SK-N-SH (cell line): ENCODE results near the gene SLFN11. TPM values are rescaled to one million over a fixed set of nuclear protein-coding genes. Genes with fewer than 3 reads are reported as not detected.

Source experiments
- CTCF ChIA-PET: fragments of 300-600, 350-600 bp; formaldehyde crosslinking; extraction: SDS; loops from one replicate; lab custom pipeline; 2021; lab: Yijun Ruan, JAX
- POLR2A ChIA-PET: fragments of 350-600 bp; sonication (Branson Sonifier 250); formaldehyde crosslinking; extraction: SDS; loops from one replicate; lab custom pipeline; 2020; ENCODE audit warnings: antibody characterized with exemption, inconsistent platforms; lab: Yijun Ruan, JAX
- DNase-seq: peaks from one replicate; pipeline ENCODE4 v3.0.0; 2012
- H2AFZ ChIP-seq: fragments of 200-600 bp; sonication (generic); 2 replicates; pipeline ENCODE4 v1.8.1; 2016; ENCODE audit warnings: antibody characterized with exemption, mild to moderate bottlenecking, low read depth
- H3F3A ChIP-seq: fragments of 200-600 bp; sonication (generic); replicated peaks from 2 replicates; pipeline ENCODE3; 2016; ENCODE audit warnings: antibody characterized with exemption, mild to moderate bottlenecking; ENCODE audit not compliant: insufficient read depth
- H3K27ac ChIP-seq, 2 experiments: fragments of 200-500 bp in 1 of 2; fragments of 200-600 bp in 1 of 2; sonication (Bioruptor generic) in 1 of 2; sonication (generic), shearing (Covaris generic) in 1 of 2; 2 replicates each; pipeline versions ENCODE4 v1.5.1 to v1.6.1; 2014 to 2016; ENCODE audit warnings: low read depth in 2 of 2, inconsistent platforms in 1 of 2, low read length in 1 of 2, mild to moderate bottlenecking in 1 of 2, mixed read lengths in 1 of 2
- H3K27me3 ChIP-seq: fragments of 200-600 bp; sonication (generic), shearing (Covaris generic); 2 replicates; pipeline ENCODE4 v1.6.1; 2016; ENCODE audit warnings: mixed run types; ENCODE audit not compliant: insufficient read depth
- H3K36me3 ChIP-seq, 2 experiments: fragments of 200-500 bp in 1 of 2; fragments of 200-600 bp in 1 of 2; sonication (Bioruptor generic) in 1 of 2; sonication (generic) in 1 of 2; replicated peaks in 1 of 2; 2 replicates each; pipeline versions ENCODE3 to v1.5.1; 2014 to 2016; ENCODE audit warnings: low read length in 1 of 2, mild to moderate bottlenecking in 1 of 2; ENCODE audit not compliant: insufficient read depth in 2 of 2, control insufficient read depth in 1 of 2
- H3K4me1 ChIP-seq, 2 experiments: fragments of 200-500 bp in 1 of 2; fragments of 200-600 bp in 1 of 2; sonication (Bioruptor generic) in 1 of 2; sonication (generic), shearing (Covaris generic) in 1 of 2; 2 replicates each; pipeline versions ENCODE4 v1.5.1 to v1.6.1; 2014 to 2016; ENCODE audit warnings: low read depth in 1 of 2, low read length in 1 of 2, mixed run types in 1 of 2; ENCODE audit not compliant: insufficient read depth in 2 of 2, control insufficient read depth in 1 of 2
- H3K4me2 ChIP-seq: fragments of 200-600 bp; sonication (generic), shearing (Covaris generic); 2 replicates; pipeline ENCODE4 v1.6.1; 2017; ENCODE audit warnings: mixed run types
- H3K4me3 ChIP-seq, 2 experiments: fragments of 200-500 bp in 1 of 2; fragments of 200-600 bp in 1 of 2; sonication (Bioruptor generic) in 1 of 2; sonication (generic), shearing (Covaris generic) in 1 of 2; 2 replicates each; pipeline versions ENCODE4 v1.5.1 to v1.8.1; 2014 to 2016; ENCODE audit warnings: low read depth in 2 of 2, inconsistent platforms in 1 of 2, low read length in 1 of 2, mild to moderate bottlenecking in 1 of 2, mixed read lengths in 1 of 2, moderate library complexity in 1 of 2
- H3K79me2 ChIP-seq: fragments of 200-600 bp; sonication (generic); 2 replicates; pipeline ENCODE4 v1.8.1; 2017; ENCODE audit warnings: mild to moderate bottlenecking; ENCODE audit not compliant: insufficient read depth
- H3K9ac ChIP-seq: fragments of 200-600 bp; sonication (generic); 2 replicates; pipeline ENCODE4 v1.6.1; 2017; ENCODE audit warnings: mixed run types
- H3K9me2 ChIP-seq: fragments of 200-600 bp; sonication (generic); 2 replicates; pipeline ENCODE4 v1.6.1; 2017; ENCODE audit warnings: mixed run types
- H3K9me3 ChIP-seq: fragments of 200-600 bp; sonication (generic); 2 replicates; pipeline ENCODE4 v1.6.1; 2017; ENCODE audit warnings: mixed run types, mild to moderate bottlenecking, moderate library complexity
- H4K20me1 ChIP-seq: fragments of 200-600 bp; sonication (generic); 2 replicates; pipeline ENCODE4 v1.6.1; 2017; ENCODE audit warnings: mild to moderate bottlenecking, mixed run types; ENCODE audit not compliant: insufficient read depth
- CHD2 ChIP-seq: fragments of 150-350 bp; IDR thresholded peaks from 2 replicates; pipeline ENCODE4 v1.6.1; 2018; ENCODE audit warnings: low read length; ENCODE audit not compliant: partially characterized antibody
- CTCF ChIP-seq: fragments of 200-600 bp; sonication (generic); IDR thresholded peaks from 2 replicates; pipeline ENCODE4 v1.6.1; 2017; ENCODE audit warnings: antibody characterized with exemption, mild to moderate bottlenecking, moderate library complexity
- ELF1 ChIP-seq: IDR thresholded peaks from 2 replicates; pipeline ENCODE4 v1.4.0; 2012
- EZH2phosphoT487 ChIP-seq: fragments of 200-600 bp; sonication (generic); IDR thresholded peaks from 2 replicates; pipeline ENCODE4 v1.6.1; 2017; ENCODE audit warnings: low read depth, mixed run types, mild to moderate bottlenecking, antibody characterized with exemption, moderate library complexity, borderline replicate concordance
- FOSL2 ChIP-seq: IDR thresholded peaks from 2 replicates; pipeline ENCODE4 v1.4.0; 2012; ENCODE audit warnings: low read depth, mild to moderate bottlenecking, moderate library complexity, borderline replicate concordance
- FOXJ3 ChIP-seq: sonication (generic); formaldehyde crosslinking; IDR thresholded peaks from 2 replicates; pipeline ENCODE4 v1.5.1; 2020; ENCODE audit warnings: mild to moderate bottlenecking, missing genetic modification reagents
- FOXM1 ChIP-seq: IDR thresholded peaks from 2 replicates; pipeline ENCODE4 v1.4.0; 2012; ENCODE audit warnings: low read depth, mild to moderate bottlenecking
- GATA2 ChIP-seq: sonication (generic); formaldehyde crosslinking; IDR thresholded peaks from 2 replicates; pipeline ENCODE4 v1.5.0; 2020; ENCODE audit warnings: mild to moderate bottlenecking, missing genetic modification reagents
- JUND ChIP-seq: IDR thresholded peaks from 2 replicates; pipeline ENCODE4 v1.4.0; 2012
- MAX ChIP-seq: IDR thresholded peaks from 2 replicates; pipeline ENCODE4 v1.4.0; 2012; ENCODE audit warnings: low read depth
- MXI1 ChIP-seq: IDR thresholded peaks from 2 replicates; pipeline ENCODE4 v1.6.1; 2012; ENCODE audit warnings: mild to moderate bottlenecking, low read depth, low read length, improper control_type of control experiment
- NRF1 ChIP-seq: IDR thresholded peaks from 2 replicates; pipeline ENCODE4 v1.6.1; 2012; ENCODE audit warnings: low read depth, mild to moderate bottlenecking, low read length
- RAD21 ChIP-seq: IDR thresholded peaks from 2 replicates; pipeline ENCODE4 v1.6.1; 2012; ENCODE audit warnings: mild to moderate bottlenecking, low read length
- RCOR1 ChIP-seq: fragments of 150-350 bp; IDR thresholded peaks from 2 replicates; pipeline ENCODE4 v1.6.1; 2017; ENCODE audit warnings: antibody characterized with exemption, low read length
- RFX5 ChIP-seq: IDR thresholded peaks from 2 replicates; pipeline ENCODE4 v1.6.1; 2012; ENCODE audit warnings: mild to moderate bottlenecking, improper control_type of control experiment, low read length
- SIN3A ChIP-seq: IDR thresholded peaks from 2 replicates; pipeline ENCODE4 v1.6.1; 2012; ENCODE audit warnings: low read depth, mild to moderate bottlenecking, low read length, moderate library complexity, borderline replicate concordance
- YY1 ChIP-seq: IDR thresholded peaks from 2 replicates; pipeline ENCODE4 v1.4.0; 2012; ENCODE audit warnings: low read depth, mild to moderate bottlenecking
- WGBS: methylation state at CpG from one replicate; pipeline ENCODE4 v1.1.6; 2017; ENCODE audit warnings: low lambda C conversion rate; 5-methylcytosine and 5-hydroxymethylcytosine counted together
- polyA plus RNA-seq, 3 experiments: library from polyadenylated mRNA; depleted of rRNA; stranded (reverse); fragments of >200 nt; gene quantifications; 2 replicates each; pipeline ENCODE4 v1.2.3, GENCODE V29; 2012
- TF ChIP-seq, protein P1 (sequence below): fragments of 150-350 bp; IDR thresholded peaks from 2 replicates; pipeline ENCODE4 v1.6.1; 2017; ENCODE audit warnings: antibody characterized with exemption, low read length, low read depth, borderline replicate concordance
- TF ChIP-seq, protein P2 (sequence below): fragments of 150-350 bp; IDR thresholded peaks from 2 replicates; pipeline ENCODE4 v1.6.1; 2016; ENCODE audit warnings: mild to moderate bottlenecking, low read depth, low read length
- TF ChIP-seq, protein P3 (sequence below): IDR thresholded peaks from 2 replicates; pipeline ENCODE4; 2012

The SLFN11 gene
- polyA plus RNA-seq, 1 of the 3 experiments (the other 2 are of a cell fraction), result 0.02 TPM

- no peaks in the 10 kb centered on the region for H4K20me1 ChIP-seq
- peaks cover 26% of the 10 kb centered on the region for H3K79me2 ChIP-seq
- no peaks in the 10 kb centered on the region for H3K9me3 ChIP-seq
- no peaks in the 10 kb centered on the region for H3K9me2 ChIP-seq
- POLR2A ChIA-PET, result no interaction called here
- no peak overlapping the region for H3K27ac ChIP-seq
- no peaks in the 10 kb centered on the region for H3K27me3 ChIP-seq
- WGBS, result 22% methylated on average over 1 of the region's 1 CpG
- peaks cover 23 to 65% of the 10 kb centered on the region in 2 experiments for H3K36me3 ChIP-seq
- H3K4me3 ChIP-seq, result no peak overlapping the region
- no peak for DNase-seq
- no peak overlapping the region for H3K4me2 ChIP-seq
- no peaks in the 10 kb centered on the region for H3K4me1 ChIP-seq
- CTCF ChIA-PET, result no interaction called here
- no peak overlapping the region for H2AFZ ChIP-seq
- H3F3A ChIP-seq, result no peaks in the 10 kb centered on the region
- H3K9ac ChIP-seq, result no peak overlapping the region
- TF ChIP-seq CHD2 (no peak), ELF1 (no peak), RCOR1 (no peak), MXI1 (no peak), FOXJ3 (CRISPR knock-in tag) (no peak), JUND (no peak), FOXM1 (no peak), EZH2phosphoT487 (no peak), CTCF (no peak), FOSL2 (no peak), GATA2 (CRISPR knock-in tag) (no peak), YY1 (no peak), RAD21 (no peak), SIN3A (no peak), MAX (no peak), NRF1 (no peak), RFX5 (no peak)
- TF ChIP-seq, protein P1, sequence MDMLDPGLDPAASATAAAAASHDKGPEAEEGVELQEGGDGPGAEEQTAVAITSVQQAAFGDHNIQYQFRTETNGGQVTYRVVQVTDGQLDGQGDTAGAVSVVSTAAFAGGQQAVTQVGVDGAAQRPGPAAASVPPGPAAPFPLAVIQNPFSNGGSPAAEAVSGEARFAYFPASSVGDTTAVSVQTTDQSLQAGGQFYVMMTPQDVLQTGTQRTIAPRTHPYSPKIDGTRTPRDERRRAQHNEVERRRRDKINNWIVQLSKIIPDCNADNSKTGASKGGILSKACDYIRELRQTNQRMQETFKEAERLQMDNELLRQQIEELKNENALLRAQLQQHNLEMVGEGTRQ, result no peak
- TF ChIP-seq, protein P2, sequence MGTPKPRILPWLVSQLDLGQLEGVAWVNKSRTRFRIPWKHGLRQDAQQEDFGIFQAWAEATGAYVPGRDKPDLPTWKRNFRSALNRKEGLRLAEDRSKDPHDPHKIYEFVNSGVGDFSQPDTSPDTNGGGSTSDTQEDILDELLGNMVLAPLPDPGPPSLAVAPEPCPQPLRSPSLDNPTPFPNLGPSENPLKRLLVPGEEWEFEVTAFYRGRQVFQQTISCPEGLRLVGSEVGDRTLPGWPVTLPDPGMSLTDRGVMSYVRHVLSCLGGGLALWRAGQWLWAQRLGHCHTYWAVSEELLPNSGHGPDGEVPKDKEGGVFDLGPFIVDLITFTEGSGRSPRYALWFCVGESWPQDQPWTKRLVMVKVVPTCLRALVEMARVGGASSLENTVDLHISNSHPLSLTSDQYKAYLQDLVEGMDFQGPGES, result no peak
- TF ChIP-seq, protein P3, sequence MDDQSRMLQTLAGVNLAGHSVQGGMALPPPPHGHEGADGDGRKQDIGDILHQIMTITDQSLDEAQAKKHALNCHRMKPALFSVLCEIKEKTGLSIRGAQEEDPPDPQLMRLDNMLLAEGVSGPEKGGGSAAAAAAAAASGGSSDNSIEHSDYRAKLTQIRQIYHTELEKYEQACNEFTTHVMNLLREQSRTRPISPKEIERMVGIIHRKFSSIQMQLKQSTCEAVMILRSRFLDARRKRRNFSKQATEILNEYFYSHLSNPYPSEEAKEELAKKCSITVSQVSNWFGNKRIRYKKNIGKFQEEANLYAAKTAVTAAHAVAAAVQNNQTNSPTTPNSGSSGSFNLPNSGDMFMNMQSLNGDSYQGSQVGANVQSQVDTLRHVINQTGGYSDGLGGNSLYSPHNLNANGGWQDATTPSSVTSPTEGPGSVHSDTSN, result no peak
Measured at GRCh38 chr17:35414247-35414646, 40.8 kb upstream of the SLFN11 start.
